Tibial artery (tissue), 4 donors: ENCODE results near the gene DMTF1.

ENCODE experiments used
- DNase-seq, 2 donors: peaks; one replicate each; pipeline ENCODE4 v3.0.0-alpha.2; 2019
- H3K27ac ChIP-seq, 2 donors: fragments of 200-600 bp; sonication (generic) in 1 of 2; 1 replicate in 1 of 2; 2 replicates in 1 of 2; pipeline ENCODE4 v1.5.1; 2018 to 2019; ENCODE audit warnings: mild to moderate bottlenecking in 1 of 2
- H3K27me3 ChIP-seq, 2 donors: fragments of 200-600 bp; sonication (generic) in 1 of 2; one replicate each; pipeline versions ENCODE4 v1.5.1 to v1.6.0; 2016 to 2019
- H3K36me3 ChIP-seq, 3 donors: fragments of 200-600 bp; sonication (generic) in 2 of 3; one replicate each; pipeline ENCODE4 v1.5.1; 2016 to 2019; ENCODE audit warnings: mild to moderate bottlenecking in 2 of 3
- H3K4me1 ChIP-seq, 4 donors: fragments of 200-600 bp; sonication (generic) in 2 of 4; 1 replicate in 3 of 4; 2 replicates in 1 of 4; pipeline ENCODE4 v1.5.1; 2016 to 2019
- H3K4me3 ChIP-seq, 2 donors: fragments of 200-600 bp; sonication (generic) in 1 of 2; 1 replicate in 1 of 2; 2 replicates in 1 of 2; pipeline ENCODE4 v1.5.1; 2018 to 2019; ENCODE audit warnings: mild to moderate bottlenecking in 2 of 2
- H3K9me3 ChIP-seq, 3 donors: fragments of 200-600 bp; sonication (generic) in 1 of 3; one replicate each; pipeline ENCODE4 v1.5.1; 2016 to 2019
- intact Hi-C: fragments of 100-400 bp; cut with DNase I; formaldehyde crosslinking; loops from one replicate; pipeline ENCODE4 v1.15.0; 2023; ENCODE audit warnings: low total_unique reads
- TF ChIP-seq, protein P1 (sequence below), 2 experiments: fragments of 200-600 bp in 1 of 2; fragments of 450-650 bp in 1 of 2; IDR thresholded peaks; one replicate each; pipeline ENCODE4 v1.5.1; 2017 to 2019; ENCODE audit warnings: antibody characterized with exemption in 2 of 2, mild to moderate bottlenecking in 1 of 2, moderate library complexity in 1 of 2

The DMTF1 gene

DNA sequence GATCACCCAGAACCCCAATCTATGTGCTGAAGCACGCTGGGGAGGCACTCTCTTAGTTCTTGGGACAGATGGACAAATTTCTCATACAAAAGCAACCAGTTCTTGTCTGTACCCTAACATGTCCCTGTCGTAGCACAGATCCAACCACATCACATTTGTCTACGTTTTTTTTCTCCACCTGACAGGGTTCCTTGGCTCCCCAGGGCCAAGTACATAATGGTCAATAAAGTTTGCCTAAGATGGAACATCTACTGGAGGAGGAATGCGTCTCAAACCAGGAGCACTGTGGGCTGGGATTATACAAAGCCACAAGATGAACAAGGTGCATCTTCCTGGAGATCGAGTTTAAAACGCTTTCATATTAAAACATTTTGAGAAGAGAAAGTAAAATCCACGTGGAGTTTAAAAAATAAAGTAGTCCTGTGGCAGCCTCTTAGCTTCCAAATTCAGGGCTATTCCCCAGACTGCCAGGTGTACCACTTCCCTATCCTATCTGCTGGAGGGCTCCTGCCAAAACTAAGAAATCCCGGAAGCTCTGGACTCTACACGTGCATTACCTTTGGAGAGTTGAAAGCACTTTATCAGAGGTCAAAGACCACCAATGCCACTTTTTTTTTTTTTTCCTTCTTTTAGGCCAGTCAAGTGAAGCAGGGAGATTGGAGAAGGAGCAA, 65.9 kb downstream of the DMTF1 start:
- Histone ChIP-seq H3K4me1 (peaks cover 0 to 30% (median 16%) of the 10 kb centered on the region in 4 donors), H3K27ac (peak overlapping the region; percentile 84 to 85), H3K36me3 (no peaks in the 10 kb centered on the region), H3K27me3 (no peaks in the 10 kb centered on the region), H3K4me3 (peak overlapping the region; percentile 65 to 74), H3K9me3 (no peaks in the 10 kb centered on the region)
- TF ChIP-seq, protein P1, sequence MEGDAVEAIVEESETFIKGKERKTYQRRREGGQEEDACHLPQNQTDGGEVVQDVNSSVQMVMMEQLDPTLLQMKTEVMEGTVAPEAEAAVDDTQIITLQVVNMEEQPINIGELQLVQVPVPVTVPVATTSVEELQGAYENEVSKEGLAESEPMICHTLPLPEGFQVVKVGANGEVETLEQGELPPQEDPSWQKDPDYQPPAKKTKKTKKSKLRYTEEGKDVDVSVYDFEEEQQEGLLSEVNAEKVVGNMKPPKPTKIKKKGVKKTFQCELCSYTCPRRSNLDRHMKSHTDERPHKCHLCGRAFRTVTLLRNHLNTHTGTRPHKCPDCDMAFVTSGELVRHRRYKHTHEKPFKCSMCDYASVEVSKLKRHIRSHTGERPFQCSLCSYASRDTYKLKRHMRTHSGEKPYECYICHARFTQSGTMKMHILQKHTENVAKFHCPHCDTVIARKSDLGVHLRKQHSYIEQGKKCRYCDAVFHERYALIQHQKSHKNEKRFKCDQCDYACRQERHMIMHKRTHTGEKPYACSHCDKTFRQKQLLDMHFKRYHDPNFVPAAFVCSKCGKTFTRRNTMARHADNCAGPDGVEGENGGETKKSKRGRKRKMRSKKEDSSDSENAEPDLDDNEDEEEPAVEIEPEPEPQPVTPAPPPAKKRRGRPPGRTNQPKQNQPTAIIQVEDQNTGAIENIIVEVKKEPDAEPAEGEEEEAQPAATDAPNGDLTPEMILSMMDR (IDR thresholded peaks at IDR 0.05): no peak
- no peak for DNase-seq
- intact Hi-C loops: loop anchor here (5.0 to 10.0 kb wide), 2 partner anchors 36 to 53 kb away; no protein-coding TSS in a partner anchor

GRCh38 chr7:87218796-87219544, 66.7 kb downstream of the DMTF1 start:
- intact Hi-C loops: loop anchor here (5.0 to 10.0 kb wide), 2 partner anchors 37 to 54 kb away; no protein-coding TSS in a partner anchor
- DNase-seq: peak; percentile 78 to 79

GRCh38 chr7:87219545-87220025, 67.3 kb downstream of the DMTF1 start, which contains the start of gene TMEM243:
Gene TMEM243 (minus strand): TSS chr7:87219732. CDS start chr7:87219503, 229 bp downstream.
- intact Hi-C loops: loop anchor here (5.0 to 10.0 kb wide), 2 partner anchors 37 to 55 kb away; no protein-coding TSS in a partner anchor
- peak within 1 kb of the TSS; percentile 84 to 85 for H3K27ac ChIP-seq
- no peaks in the 10 kb centered on the region for H3K36me3 ChIP-seq
- peak within 1 kb of the TSS; percentile 65 to 74 for H3K4me3 ChIP-seq
- no peaks in the 10 kb centered on the region for H3K9me3 ChIP-seq
- H3K4me1 ChIP-seq: peaks cover 0 to 30% (median 14%) of the 10 kb centered on the region in 4 donors
- TF ChIP-seq, protein P1 (IDR thresholded peaks at IDR 0.05): peak in 1 of 2 experiments; percentile 16
- H3K27me3 ChIP-seq: no peaks in the 10 kb centered on the region
- peak; percentile 77 to 88 for DNase-seq

More at GRCh38 chr7:87218796-87219544, 66.7 kb downstream of the DMTF1 start:
- peak overlapping the region; percentile 65 to 74 for H3K4me3 ChIP-seq
- H3K27ac ChIP-seq: peak overlapping the region; percentile 84 to 85
- H3K4me1 ChIP-seq: peaks cover 0 to 30% (median 16%) of the 10 kb centered on the region in 4 donors
- H3K27me3 ChIP-seq: no peaks in the 10 kb centered on the region
- TF ChIP-seq, protein P1 (IDR thresholded peaks at IDR 0.05): no peak
- no peaks in the 10 kb centered on the region for H3K9me3 ChIP-seq
- no peaks in the 10 kb centered on the region for H3K36me3 ChIP-seq

DNA sequence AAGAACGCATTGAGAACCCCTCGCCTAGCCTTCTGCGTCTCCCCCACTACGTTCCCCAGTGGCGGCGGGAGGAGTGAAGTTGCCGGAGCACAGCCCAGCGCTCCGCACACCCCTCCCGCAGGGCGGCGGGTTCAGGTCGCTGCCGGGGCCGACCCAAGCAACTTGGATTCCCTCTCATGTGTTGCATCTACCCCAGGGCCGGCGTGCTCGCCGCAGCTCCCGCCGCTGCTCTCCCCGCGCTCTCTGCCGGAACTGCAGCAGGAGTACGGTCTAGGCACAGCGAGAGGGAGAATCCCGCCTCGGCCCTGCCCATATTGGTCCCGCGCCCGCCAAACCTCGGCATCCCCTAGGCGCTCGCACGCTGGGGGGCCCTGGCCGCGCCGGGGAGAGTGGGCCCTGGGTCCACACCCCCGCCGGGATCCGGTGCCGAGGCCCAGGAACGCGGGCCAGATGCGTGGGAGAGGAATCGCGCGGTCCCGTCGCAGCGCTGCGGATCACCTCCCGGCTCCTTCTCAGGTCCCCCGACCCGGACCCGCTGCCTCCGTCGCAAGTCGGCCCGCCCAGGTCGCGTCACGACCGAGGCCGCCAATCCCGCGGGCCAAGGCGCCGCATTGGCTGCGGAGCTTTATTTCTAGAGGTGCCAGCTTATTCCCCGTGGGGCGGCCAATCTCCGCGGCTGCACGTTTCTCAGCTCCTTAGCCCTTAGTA, 67.9 kb downstream of the DMTF1 start:
- intact Hi-C loops: no loop called here
- Histone ChIP-seq H3K9me3 (no peaks in the 10 kb centered on the region), H3K27me3 (peaks cover 0 to 4% of the 10 kb centered on the region in 2 donors), H3K36me3 (no peaks in the 10 kb centered on the region), H3K4me3 (peak overlapping the region; percentile 65 to 74), H3K27ac (peak overlapping the region; percentile 84 to 85), H3K4me1 (peaks cover 0 to 30% (median 14%) of the 10 kb centered on the region in 4 donors)
- TF ChIP-seq, protein P1 (IDR thresholded peaks at IDR 0.05): no peak
- DNase-seq: peak; percentile 74 to 86

DNA sequence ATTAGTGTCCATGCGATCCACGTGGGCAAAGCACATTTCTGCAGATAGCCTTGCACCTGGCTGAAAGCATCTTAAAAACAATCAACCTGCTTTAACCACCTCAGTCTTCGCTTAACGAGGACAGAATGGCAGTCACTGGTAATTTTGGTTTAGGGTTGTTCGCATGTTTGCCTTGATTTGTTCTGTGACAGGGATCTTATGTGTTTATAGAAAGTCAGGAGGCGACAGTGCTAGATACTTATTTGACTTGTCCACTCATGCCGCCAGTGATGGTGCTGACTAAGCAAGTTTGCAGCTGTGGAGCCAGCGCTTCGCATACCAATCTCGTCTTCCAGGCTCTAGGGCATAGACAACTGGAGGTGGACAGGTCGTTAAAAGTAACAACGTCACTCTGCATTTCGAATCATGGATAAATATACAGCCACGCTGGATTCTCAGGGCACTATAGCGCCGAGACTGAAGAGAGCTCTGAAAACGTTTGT, 68.5 kb downstream of the DMTF1 start:
- DNase-seq: no peak
- peak overlapping the region in 1 of 2 donors; percentile 84 for H3K27ac ChIP-seq
- no peaks in the 10 kb centered on the region for H3K36me3 ChIP-seq
- H3K9me3 ChIP-seq: no peaks in the 10 kb centered on the region
- peaks cover 0 to 4% of the 10 kb centered on the region in 2 donors for H3K27me3 ChIP-seq
- peaks cover 0 to 30% (median 14%) of the 10 kb centered on the region in 4 donors for H3K4me1 ChIP-seq
- H3K4me3 ChIP-seq: peak overlapping the region; percentile 65 to 74
- intact Hi-C loops: no loop called here
- TF ChIP-seq, protein P1 (IDR thresholded peaks at IDR 0.05): no peak
